HepG2 (cell line): ENCODE results near the gene L3MBTL1. TPM values are rescaled to one million over a fixed set of nuclear protein-coding genes. Genes with fewer than 3 reads are reported as not detected.

Experiments used
- ATAC-seq: fragments of 200-7000 bp; cut with Tn5 transposase; 3 replicates; pipeline ENCODE4 v1.9.1; 2020; ENCODE audit warnings: mild to moderate bottlenecking, moderate library complexity
- BruUV-seq: library from RNA; stranded (reverse); fragments of 400-500 nt; replicated peaks from 2 replicates; lab custom pipeline; 2021; lab: Mats Ljungman, UMichigan
- CTCF ChIA-PET: fragments of 300-600 bp; formaldehyde crosslinking; extraction: SDS; loops from one replicate; lab custom pipeline; 2021; ENCODE audit warnings: low total read pairs, inconsistent platforms, low intra/inter-chr PET ratio; lab: Yijun Ruan, JAX
- POLR2A ChIA-PET: fragments of 350-600 bp; sonication (Branson Sonifier 250); formaldehyde crosslinking; loops from one replicate; lab custom pipeline; 2020; ENCODE audit warnings: antibody characterized with exemption, inconsistent platforms; lab: Yijun Ruan, JAX
- DNase-seq: peaks from one replicate; pipeline ENCODE4 v3.0.0-alpha.2; 2015; ENCODE audit warnings: low spot score
- FAIRE-seq: peaks from 3 replicates; lab custom pipeline; 2011; peaks lifted over from hg19 to GRCh38; lab: Jason Lieb, UNC
- H2AFZ ChIP-seq: one replicate; pipeline ENCODE4 v1.6.1; 2011; ENCODE audit warnings: low read length, inconsistent platforms
- H3K27ac ChIP-seq: fragments of 300-600 bp; 3 replicates; pipeline ENCODE4 v1.8.0; 2011; ENCODE audit warnings: mixed run types, mild to moderate bottlenecking, mixed read lengths, low read length, inconsistent platforms; ENCODE audit not compliant: insufficient read depth; ENCODE audit errors: extremely low read length
- H3K27me3 ChIP-seq, 2 experiments: fragments of 200-600 bp in 1 of 2; 2 replicates in 1 of 2; 3 replicates in 1 of 2; pipeline versions ENCODE4 v1.6.0 to v1.8.0; 2011; ENCODE audit warnings: low read length in 2 of 2, mild to moderate bottlenecking in 2 of 2, moderate library complexity in 2 of 2, inconsistent platforms in 1 of 2; ENCODE audit not compliant: insufficient read depth in 2 of 2, control insufficient read depth in 1 of 2
- H3K36me3 ChIP-seq, 2 experiments: fragments of 200-600 bp in 1 of 2; replicated peaks in 1 of 2; 2 replicates in 1 of 2; 3 replicates in 1 of 2; pipeline versions ENCODE4 v1.5.1 to v1.8.0; 2011; ENCODE audit warnings: low read length in 2 of 2, inconsistent platforms in 1 of 2; ENCODE audit not compliant: insufficient read depth in 2 of 2, control insufficient read depth in 1 of 2
- H3K4me1 ChIP-seq: 2 replicates; pipeline ENCODE4 v1.5.1; 2012; ENCODE audit warnings: low read length, inconsistent platforms; ENCODE audit not compliant: insufficient read depth
- H3K4me2 ChIP-seq: 2 replicates; pipeline ENCODE4 v1.6.0; 2011; ENCODE audit warnings: low read depth, low read length, inconsistent platforms
- H3K4me3 ChIP-seq, 3 experiments: fragments of 200-600 bp in 1 of 3; sonication (generic), shearing (Covaris generic) in 1 of 3; replicated peaks in 1 of 3; 2 replicates each; pipeline ENCODE4 v1.5.1; 2011 to 2016; ENCODE audit warnings: low read length in 3 of 3, inconsistent platforms in 2 of 3, low read depth in 2 of 3, mild to moderate bottlenecking in 2 of 3, control low read depth in 1 of 3, mixed read lengths in 1 of 3; ENCODE audit not compliant: insufficient read depth in 1 of 3
- H3K79me2 ChIP-seq: one replicate; pipeline ENCODE4 v1.6.1; 2011; ENCODE audit warnings: low read length, inconsistent platforms; ENCODE audit not compliant: insufficient read depth
- H3K9ac ChIP-seq: 2 replicates; pipeline ENCODE4 v1.6.0; 2011; ENCODE audit warnings: mild to moderate bottlenecking, low read depth, low read length, inconsistent platforms; ENCODE audit not compliant: insufficient read depth
- H3K9me3 ChIP-seq: 2 replicates; pipeline ENCODE4 v1.5.1; 2012; ENCODE audit warnings: mild to moderate bottlenecking, low read length
- H4K20me1 ChIP-seq: 2 replicates; pipeline ENCODE4 v1.6.0; 2011; ENCODE audit warnings: inconsistent platforms, mild to moderate bottlenecking, low read length, moderate library complexity; ENCODE audit not compliant: insufficient read depth
- AGO2 ChIP-seq: fragments of 200-400 bp; formaldehyde crosslinking; optimal IDR thresholded peaks from 2 replicates; pipeline ENCODE3; 2017; ENCODE audit warnings: mild to moderate bottlenecking, low read depth, low read length, moderate library complexity
- ATF3 ChIP-seq: sonication (generic); formaldehyde crosslinking; IDR thresholded peaks from 2 replicates; pipeline ENCODE4 v1.4.0; 2020; ENCODE audit warnings: missing genetic modification reagents
- DRAP1 ChIP-seq: IDR thresholded peaks from 2 replicates; pipeline ENCODE4 v1.6.1; 2016; ENCODE audit warnings: missing genetic modification reagents, missing compliant biosample characterization
- EED ChIP-seq: sonication (generic); formaldehyde crosslinking; IDR thresholded peaks from 2 replicates; pipeline ENCODE4 v1.5.0; 2020; ENCODE audit warnings: mild to moderate bottlenecking, missing genetic modification reagents
- ELK4 ChIP-seq: sonication (generic); formaldehyde crosslinking; IDR thresholded peaks from 2 replicates; pipeline ENCODE4 v1.9.0; 2021; ENCODE audit warnings: missing genetic modification reagents, borderline replicate concordance
- HNRNPLL ChIP-seq: fragments of 200-400 bp; formaldehyde crosslinking; IDR thresholded peaks from 2 replicates; pipeline ENCODE4 v1.6.1; 2017; ENCODE audit warnings: mild to moderate bottlenecking, low read depth, low read length; ENCODE audit not compliant: poor library complexity, severe bottlenecking
- POGZ ChIP-seq: sonication (generic); formaldehyde crosslinking; IDR thresholded peaks from 2 replicates; pipeline ENCODE4 v1.4.0; 2020; ENCODE audit warnings: mild to moderate bottlenecking, missing genetic modification reagents
- RXRA ChIP-seq: sonication (generic); formaldehyde crosslinking; IDR thresholded peaks from 2 replicates; pipeline ENCODE4 v1.5.1; 2020; ENCODE audit warnings: missing genetic modification reagents
- SMAD3 ChIP-seq: sonication (generic); formaldehyde crosslinking; IDR thresholded peaks from 2 replicates; pipeline ENCODE4 v1.4.0; 2020; ENCODE audit warnings: missing genetic modification reagents
- SMC3 ChIP-seq: IDR thresholded peaks from 2 replicates; pipeline ENCODE4 v1.6.1; 2011; ENCODE audit warnings: low read length, improper control_type of control experiment
- SOX13 ChIP-seq, 3 experiments: fragments of 450-650 bp in 1 of 3; sonication (generic) in 1 of 3; formaldehyde crosslinking in 1 of 3; IDR thresholded peaks in 2 of 3; conservative IDR thresholded peaks in 1 of 3; 2 replicates each; pipeline versions ENCODE4 v1.5.0 to v1.6.1; 2016 to 2020; ENCODE audit warnings: antibody characterized with exemption in 1 of 3, mild to moderate bottlenecking in 1 of 3, missing compliant biosample characterization in 1 of 3, missing genetic modification reagents in 1 of 3, moderate library complexity in 1 of 3
- TOE1 ChIP-seq: sonication (generic); formaldehyde crosslinking; IDR thresholded peaks from 2 replicates; pipeline ENCODE4 v1.4.0; 2020; ENCODE audit warnings: mild to moderate bottlenecking, missing genetic modification reagents
- WIZ ChIP-seq: sonication (generic); formaldehyde crosslinking; IDR thresholded peaks from 2 replicates; pipeline ENCODE4 v1.5.1; 2020; ENCODE audit warnings: mild to moderate bottlenecking, missing genetic modification reagents
- ZFP36L2 ChIP-seq: sonication (generic); formaldehyde crosslinking; IDR thresholded peaks from 2 replicates; pipeline ENCODE4 v1.4.0; 2020; ENCODE audit warnings: missing genetic modification reagents
- ZNF12 ChIP-seq: sonication (generic); formaldehyde crosslinking; IDR thresholded peaks from 2 replicates; pipeline ENCODE4 v1.5.0; 2020; ENCODE audit warnings: missing genetic modification reagents
- ZNF512 ChIP-seq: sonication (generic); formaldehyde crosslinking; IDR thresholded peaks from 2 replicates; pipeline ENCODE4 v1.4.0; 2020; ENCODE audit warnings: mild to moderate bottlenecking, missing genetic modification reagents
- ZNF713 ChIP-seq: sonication (generic); formaldehyde crosslinking; IDR thresholded peaks from 2 replicates; pipeline ENCODE4 v1.4.0; 2020; ENCODE audit warnings: mild to moderate bottlenecking, missing genetic modification reagents
- ZNF879 ChIP-seq: sonication (generic); formaldehyde crosslinking; IDR thresholded peaks from 2 replicates; pipeline ENCODE4 v1.8.1; 2023; ENCODE audit warnings: missing genetic modification reagents
- WGBS: methylation state at CpG from one replicate; pipeline ENCODE4 v1.1.6; 2017; ENCODE audit warnings: low lambda C conversion rate; 5-methylcytosine and 5-hydroxymethylcytosine counted together
- in situ Hi-C: cut with HindIII; loops from 2 replicates; pipeline ENCODE4 v1.10.0; 2017; ENCODE audit warnings: low pct_unique_long_range_greater_than_20kb; ENCODE audit not compliant: extremely low pct_ligation_motif_present
- intact Hi-C: fragments of 100-400 bp; cut with micrococcal nuclease; formaldehyde crosslinking; loops from one replicate; pipeline ENCODE4 v1.10.0; 2022; ENCODE audit not compliant: unreplicated experiment
- polyA plus RNA-seq, 8 experiments: library from polyadenylated mRNA; depleted of rRNA in 3 of 8; stranded (reverse) in 7 of 8; unstranded in 1 of 8; fragments of >200 nt; fragmentation: Illumina TruSeq in 4 of 8; extraction: Trizol in 4 of 8; gene quantifications; 2 replicates each; pipeline versions ENCODE4 v1.2.1 to v1.2.3, GENCODE V29; 2011 to 2016; ENCODE audit warnings: low read depth in 4 of 8, missing spikeins in 1 of 8, mixed read lengths in 1 of 8; ENCODE audit not compliant: insufficient read depth in 1 of 8
- total RNA-seq, 5 experiments: library from RNA; depleted of rRNA; stranded (reverse); fragments of >200 nt; fragmentation: Illumina TruSeq; extraction: Trizol; gene quantifications; 2 replicates each; pipeline ENCODE4 v1.2.3, GENCODE V29; 2016; ENCODE audit warnings: low read depth in 1 of 5

Gene L3MBTL1
- total and polyA plus RNA-seq, 2 of the 13 experiments (the other 11 are each of a cell fraction or from before 2014, with no cell fraction given), result 9.0 to 17.8 TPM

- Histone ChIP-seq H4K20me1 (no peaks in the 10 kb centered on the region), H3K27ac (no peak overlapping the region), H3K79me2 (no peaks in the 10 kb centered on the region), H2AFZ (no peak overlapping the region), H3K4me3 (no peak overlapping the region), H3K9me3 (no peaks in the 10 kb centered on the region), H3K4me1 (peaks cover 45% of the 10 kb centered on the region), H3K27me3 (no peaks in the 10 kb centered on the region; a peak in 1 of 5 replicates), H3K4me2 (no peak overlapping the region), H3K36me3 (peaks cover 2 to 4% of the 10 kb centered on the region in 2 experiments; a peak in 3 of 5 replicates), H3K9ac (no peak overlapping the region)
- no TSS peak for BruUV-seq
- FAIRE-seq (peak; percentile 67), ATAC-seq (peak; percentile 18), DNase-seq (peak; percentile 90)
- intact Hi-C loops (no loop called here), in situ Hi-C loops (loop anchor here (5.0 kb wide), 1 partner anchor 155 kb away; no protein-coding TSS in a partner anchor)
- ChIA-PET POLR2A (interaction anchor here (1.2 to 12.5 kb wide), 6 partner anchors 21 to 116 kb away, joined by 4 to 224 read pairs (median 10); partner anchors contain the start of genes IFT52, L3MBTL1, SGK2 and SRSF6), CTCF (interaction anchor here (0.8 to 3.7 kb wide), 2 partner anchors 88 to 155 kb away, joined by 4 to 39 read pairs; no protein-coding TSS in a partner anchor)
- 34% methylated on average over 2 of the region's 2 CpGs for WGBS
- TF ChIP-seq SOX13 (IDR thresholded peaks at IDR 0.05) (no peak), SOX13 (CRISPR knock-in tag; conservative IDR thresholded peaks at IDR 0.05 in 1 of 2, IDR thresholded peaks at IDR 0.05 in 1 of 2) (peak in 1 of 2 experiments; percentile 43; a peak in 1 of 4 replicates), SMAD3 (CRISPR knock-in tag) (no peak), SMC3 (peak; percentile 33; the same call in 1 of the 2 replicates), ZNF12 (peak; percentile 99), ATF3 (CRISPR knock-in tag) (0 out of 2 replicates have a peak, but pooled peaks have one; percentile 55), ZFP36L2 (CRISPR knock-in tag) (no peak), ZNF879 (no peak), POGZ (CRISPR knock-in tag) (no peak), RXRA (peak; percentile 14; the same call in 1 of the 2 replicates), ZNF713 (CRISPR knock-in tag) (no peak), WIZ (CRISPR knock-in tag) (no peak), DRAP1 (CRISPR knock-in tag) (no peak), AGO2 (no peak), ZNF512 (no peak), EED (CRISPR knock-in tag) (no peak), TOE1 (CRISPR knock-in tag) (no peak), HNRNPLL (no peak), ELK4 (CRISPR knock-in tag) (no peak)
Measured at GRCh38 chr20:43536817-43537440, 29.4 kb downstream of the L3MBTL1 start.
